HepG2 (cell line): Measurements from ENCODE around the gene NRN1. TPM values are rescaled to one million over a fixed set of nuclear protein-coding genes. Genes with fewer than 3 reads are reported as not detected.

Experiments used
- ATAC-seq: fragments of 200-7000 bp; cut with Tn5 transposase; 3 replicates; pipeline ENCODE4 v1.9.1; 2020; ENCODE audit warnings: mild to moderate bottlenecking, moderate library complexity
- BruUV-seq: library from RNA; stranded (reverse); fragments of 400-500 nt; replicated peaks from 2 replicates; lab custom pipeline; 2021; lab: Mats Ljungman, UMichigan
- CTCF ChIA-PET: fragments of 300-600 bp; formaldehyde crosslinking; extraction: SDS; loops from one replicate; lab custom pipeline; 2021; ENCODE audit warnings: low total read pairs, inconsistent platforms, low intra/inter-chr PET ratio; lab: Yijun Ruan, JAX
- POLR2A ChIA-PET: fragments of 350-600 bp; sonication (Branson Sonifier 250); formaldehyde crosslinking; loops from one replicate; lab custom pipeline; 2020; ENCODE audit warnings: antibody characterized with exemption, inconsistent platforms; lab: Yijun Ruan, JAX
- DNase-seq: peaks from one replicate; pipeline ENCODE4 v3.0.0-alpha.2; 2015; ENCODE audit warnings: low spot score
- FAIRE-seq: peaks from 3 replicates; lab custom pipeline; 2011; peaks lifted over from hg19 to GRCh38; lab: Jason Lieb, UNC
- H2AFZ ChIP-seq: one replicate; pipeline ENCODE4 v1.6.1; 2011; ENCODE audit warnings: low read length, inconsistent platforms
- H3K27ac ChIP-seq: fragments of 300-600 bp; 3 replicates; pipeline ENCODE4 v1.8.0; 2011; ENCODE audit warnings: mixed run types, mild to moderate bottlenecking, mixed read lengths, low read length, inconsistent platforms; ENCODE audit not compliant: insufficient read depth; ENCODE audit errors: extremely low read length
- H3K27me3 ChIP-seq, 2 experiments: fragments of 200-600 bp in 1 of 2; 2 replicates in 1 of 2; 3 replicates in 1 of 2; pipeline versions ENCODE4 v1.6.0 to v1.8.0; 2011; ENCODE audit warnings: low read length in 2 of 2, mild to moderate bottlenecking in 2 of 2, moderate library complexity in 2 of 2, inconsistent platforms in 1 of 2; ENCODE audit not compliant: insufficient read depth in 2 of 2, control insufficient read depth in 1 of 2
- H3K36me3 ChIP-seq, 2 experiments: fragments of 200-600 bp in 1 of 2; replicated peaks in 1 of 2; 2 replicates in 1 of 2; 3 replicates in 1 of 2; pipeline versions ENCODE4 v1.5.1 to v1.8.0; 2011; ENCODE audit warnings: low read length in 2 of 2, inconsistent platforms in 1 of 2; ENCODE audit not compliant: insufficient read depth in 2 of 2, control insufficient read depth in 1 of 2
- H3K4me1 ChIP-seq: 2 replicates; pipeline ENCODE4 v1.5.1; 2012; ENCODE audit warnings: low read length, inconsistent platforms; ENCODE audit not compliant: insufficient read depth
- H3K4me2 ChIP-seq: 2 replicates; pipeline ENCODE4 v1.6.0; 2011; ENCODE audit warnings: low read depth, low read length, inconsistent platforms
- H3K4me3 ChIP-seq, 3 experiments: fragments of 200-600 bp in 1 of 3; sonication (generic), shearing (Covaris generic) in 1 of 3; replicated peaks in 1 of 3; 2 replicates each; pipeline ENCODE4 v1.5.1; 2011 to 2016; ENCODE audit warnings: low read length in 3 of 3, inconsistent platforms in 2 of 3, low read depth in 2 of 3, mild to moderate bottlenecking in 2 of 3, control low read depth in 1 of 3, mixed read lengths in 1 of 3; ENCODE audit not compliant: insufficient read depth in 1 of 3
- H3K79me2 ChIP-seq: one replicate; pipeline ENCODE4 v1.6.1; 2011; ENCODE audit warnings: low read length, inconsistent platforms; ENCODE audit not compliant: insufficient read depth
- H3K9ac ChIP-seq: 2 replicates; pipeline ENCODE4 v1.6.0; 2011; ENCODE audit warnings: mild to moderate bottlenecking, low read depth, low read length, inconsistent platforms; ENCODE audit not compliant: insufficient read depth
- H3K9me3 ChIP-seq: 2 replicates; pipeline ENCODE4 v1.5.1; 2012; ENCODE audit warnings: mild to moderate bottlenecking, low read length
- H4K20me1 ChIP-seq: 2 replicates; pipeline ENCODE4 v1.6.0; 2011; ENCODE audit warnings: inconsistent platforms, mild to moderate bottlenecking, low read length, moderate library complexity; ENCODE audit not compliant: insufficient read depth
- CBX2 ChIP-seq, 2 experiments: fragments of 200-600 bp in 1 of 2; sonication (generic); formaldehyde crosslinking in 1 of 2; IDR thresholded peaks; 2 replicates each; pipeline versions ENCODE4 v1.7.0 to v1.8.1; 2018 to 2022; ENCODE audit warnings: low read depth in 2 of 2, low read length in 1 of 2, mild to moderate bottlenecking in 1 of 2, missing genetic modification reagents in 1 of 2
- GTF2F1 ChIP-seq: fragments of 150-350 bp; IDR thresholded peaks from 2 replicates; pipeline ENCODE4 v1.6.1; 2014; ENCODE audit warnings: low read length
- HMGXB4 ChIP-seq, 2 experiments: sonication (generic) in 1 of 2; formaldehyde crosslinking in 1 of 2; IDR thresholded peaks; 2 replicates each; pipeline versions ENCODE4 v1.4.0 to v1.6.1; 2018 to 2020; ENCODE audit warnings: missing genetic modification reagents in 2 of 2, borderline replicate concordance in 1 of 2, low read depth in 1 of 2, mild to moderate bottlenecking in 1 of 2, missing biosample characterization in 1 of 2
- KDM3A ChIP-seq: IDR thresholded peaks from 2 replicates; pipeline ENCODE4 v1.6.1; 2018; ENCODE audit warnings: low read depth, missing compliant biosample characterization
- KLF16 ChIP-seq, 2 experiments: sonication (generic) in 1 of 2; formaldehyde crosslinking in 1 of 2; IDR thresholded peaks; 2 replicates each; pipeline versions ENCODE4 v1.6.1 to v1.8.0; 2016 to 2023; ENCODE audit warnings: missing genetic modification reagents in 2 of 2, missing compliant biosample characterization in 1 of 2
- RBM22 ChIP-seq: fragments of 200-400 bp; formaldehyde crosslinking; optimal IDR thresholded peaks from 2 replicates; pipeline ENCODE3; 2017; ENCODE audit warnings: mild to moderate bottlenecking, low read length, moderate library complexity
- SMC3 ChIP-seq: IDR thresholded peaks from 2 replicates; pipeline ENCODE4 v1.6.1; 2011; ENCODE audit warnings: low read length, improper control_type of control experiment
- ZFP36 ChIP-seq: fragments of 150-350 bp; IDR thresholded peaks from 2 replicates; pipeline ENCODE4 v1.6.1; 2018; ENCODE audit warnings: borderline replicate concordance, low read length, low read depth; ENCODE audit not compliant: partially characterized antibody
- ZNF382 ChIP-seq: sonication (generic); formaldehyde crosslinking; IDR thresholded peaks from 2 replicates; pipeline ENCODE4 v1.5.0; 2020; ENCODE audit warnings: missing genetic modification reagents, mild to moderate bottlenecking, borderline replicate concordance
- ZNF512 ChIP-seq: sonication (generic); formaldehyde crosslinking; IDR thresholded peaks from 2 replicates; pipeline ENCODE4 v1.4.0; 2020; ENCODE audit warnings: mild to moderate bottlenecking, missing genetic modification reagents
- ZNF576 ChIP-seq: sonication (generic); formaldehyde crosslinking; IDR thresholded peaks from 2 replicates; pipeline ENCODE4 v1.4.0; 2020; ENCODE audit warnings: mild to moderate bottlenecking, missing genetic modification reagents
- ZNF639 ChIP-seq: conservative IDR thresholded peaks from 2 replicates; pipeline ENCODE4 v1.6.1; 2018; ENCODE audit warnings: missing genetic modification reagents
- ZNF660 ChIP-seq: sonication (generic); formaldehyde crosslinking; IDR thresholded peaks from 2 replicates; pipeline ENCODE4 v1.5.1; 2020; ENCODE audit warnings: mild to moderate bottlenecking, low read depth, missing genetic modification reagents, borderline replicate concordance
- ZNF672 ChIP-seq: sonication (generic); formaldehyde crosslinking; IDR thresholded peaks from 2 replicates; pipeline ENCODE4 v1.8.1; 2022; ENCODE audit warnings: missing genetic modification reagents
- ZNF781 ChIP-seq: sonication (generic); formaldehyde crosslinking; IDR thresholded peaks from 2 replicates; pipeline ENCODE4 v1.5.1; 2020; ENCODE audit warnings: borderline replicate concordance, mild to moderate bottlenecking, missing genetic modification reagents; ENCODE audit errors: not compliant biosample characterization
- ZZZ3 ChIP-seq: sonication (generic); formaldehyde crosslinking; IDR thresholded peaks from 2 replicates; pipeline ENCODE4 v1.4.0; 2020; ENCODE audit warnings: missing genetic modification reagents, mild to moderate bottlenecking, borderline replicate concordance
- whole genome bisulfite sequencing: methylation state at CpG from one replicate; pipeline ENCODE4 v1.1.6; 2017; ENCODE audit warnings: low lambda C conversion rate; 5-methylcytosine and 5-hydroxymethylcytosine counted together
- in situ Hi-C: cut with HindIII; loops from 2 replicates; pipeline ENCODE4 v1.10.0; 2017; ENCODE audit warnings: low pct_unique_long_range_greater_than_20kb; ENCODE audit not compliant: extremely low pct_ligation_motif_present
- intact Hi-C: fragments of 100-400 bp; cut with micrococcal nuclease; formaldehyde crosslinking; loops from one replicate; pipeline ENCODE4 v1.10.0; 2022; ENCODE audit not compliant: unreplicated experiment
- polyA plus RNA-seq, 8 experiments: library from polyadenylated mRNA; depleted of rRNA in 3 of 8; stranded (reverse) in 7 of 8; unstranded in 1 of 8; fragments of >200 nt; fragmentation: Illumina TruSeq in 4 of 8; extraction: Trizol in 4 of 8; gene quantifications; 2 replicates each; pipeline versions ENCODE4 v1.2.1 to v1.2.3, GENCODE V29; 2011 to 2016; ENCODE audit warnings: low read depth in 4 of 8, missing spikeins in 1 of 8, mixed read lengths in 1 of 8; ENCODE audit not compliant: insufficient read depth in 1 of 8
- total RNA-seq, 5 experiments: library from RNA; depleted of rRNA; stranded (reverse); fragments of >200 nt; fragmentation: Illumina TruSeq; extraction: Trizol; gene quantifications; 2 replicates each; pipeline ENCODE4 v1.2.3, GENCODE V29; 2016; ENCODE audit warnings: low read depth in 1 of 5

Gene NRN1
- total and polyA plus RNA-seq, 2 of the 13 experiments (the other 11 are each of a cell fraction or from before 2014, with no cell fraction given): 0.11 TPM; not detected in 1

- no peak overlapping the region for H3K9ac ChIP-seq
- H4K20me1 ChIP-seq: no peaks in the 10 kb centered on the region
- H3K4me2 ChIP-seq: no peak overlapping the region
- ChIA-PET CTCF (no interaction called here), POLR2A (no interaction called here)
- no peak for FAIRE-seq
- ATAC-seq: no peak
- H3K4me1 ChIP-seq: no peaks in the 10 kb centered on the region
- no peaks in the 10 kb centered on the region for H3K79me2 ChIP-seq
- no peak for DNase-seq
- no peak overlapping the region for H2AFZ ChIP-seq
- no peaks in the 10 kb centered on the region for H3K36me3 ChIP-seq
- intact Hi-C loops (no loop called here), in situ Hi-C loops (no loop called here)
- H3K4me3 ChIP-seq: no peak overlapping the region
- no peaks in the 10 kb centered on the region for H3K9me3 ChIP-seq
- 10% methylated on average over 2 of the region's 2 CpGs for WGBS
- peaks cover 0 to 18% of the 10 kb centered on the region in 2 experiments; a peak in 2 of 5 replicates for H3K27me3 ChIP-seq
- no TSS peak for BruUV-seq
- H3K27ac ChIP-seq: no peak overlapping the region
- TF ChIP-seq ZZZ3 (CRISPR knock-in tag): no peak
- no peak for TF ChIP-seq RBM22
- TF ChIP-seq ZNF576 (CRISPR knock-in tag): no peak
- TF ChIP-seq KLF16 (CRISPR knock-in tag; IDR thresholded peaks at IDR 0.05): no peak
- TF ChIP-seq ZFP36: no peak
- TF ChIP-seq KDM3A (CRISPR knock-in tag): no peak
- no peak for TF ChIP-seq ZNF639 (CRISPR knock-in tag)
- no peak for TF ChIP-seq CBX2 (IDR thresholded peaks at IDR 0.05; ENCODE audit: low read depth, low read length)
- no peak for TF ChIP-seq CBX2 (CRISPR knock-in tag; IDR thresholded peaks at IDR 0.05; ENCODE audit: low read depth)
- TF ChIP-seq ZNF660 (CRISPR knock-in tag): no peak
- TF ChIP-seq SMC3: no peak
- no peak for TF ChIP-seq ZNF781 (CRISPR knock-in tag)
- no peak for TF ChIP-seq HMGXB4 (CRISPR knock-in tag; IDR thresholded peaks at IDR 0.05; ENCODE audit: borderline replicate concordance in 1 of 2, low read depth in 1 of 2)
- TF ChIP-seq ZNF382 (CRISPR knock-in tag): no peak
- TF ChIP-seq ZNF672 (CRISPR knock-in tag): no peak
- no peak for TF ChIP-seq GTF2F1
- no peak for TF ChIP-seq ZNF512 (CRISPR knock-in tag)
Observed at GRCh38 chr6:5986861-5987260, 19.9 kb downstream of the NRN1 start.
